DOHH2 (cell line): Measurements from ENCODE around the gene YEATS4.

Source experiments
- H3F3A ChIP-seq: fragments of 200-600 bp; sonication (generic), shearing (Covaris generic); 2 replicates; pipeline ENCODE4 v1.6.0; 2016; ENCODE audit warnings: antibody characterized with exemption, mild to moderate bottlenecking; ENCODE audit not compliant: control insufficient read depth, insufficient read depth
- H3K27ac ChIP-seq: fragments of 200-600 bp; sonication (generic); 2 replicates; pipeline ENCODE4 v1.5.1; 2014; ENCODE audit warnings: low read depth, mild to moderate bottlenecking, low read length, moderate library complexity
- H3K27me3 ChIP-seq: fragments of 200-600 bp; sonication (generic); 2 replicates; pipeline ENCODE4 v1.6.1; 2014; ENCODE audit warnings: mild to moderate bottlenecking, low read length, mixed read lengths; ENCODE audit not compliant: control insufficient read depth
- H3K36me3 ChIP-seq: fragments of 200-600 bp; sonication (generic); 2 replicates; pipeline ENCODE4 v1.6.1; 2014; ENCODE audit warnings: mild to moderate bottlenecking, low read length, moderate library complexity, mixed read lengths; ENCODE audit not compliant: control insufficient read depth
- H3K4me1 ChIP-seq: fragments of 200-600 bp; sonication (generic); 2 replicates; pipeline ENCODE4 v1.6.1; 2014; ENCODE audit warnings: mild to moderate bottlenecking, low read length, mixed read lengths; ENCODE audit not compliant: control insufficient read depth
- H3K4me2 ChIP-seq: fragments of 200-600 bp; sonication (generic); 2 replicates; pipeline ENCODE4 v1.6.0; 2014; ENCODE audit warnings: mild to moderate bottlenecking, low read length, moderate library complexity
- H3K4me3 ChIP-seq: fragments of 200-600 bp; sonication (generic); 2 replicates; pipeline ENCODE4 v1.5.1; 2014; ENCODE audit warnings: mild to moderate bottlenecking, low read length, mixed read lengths
- H3K79me2 ChIP-seq: fragments of 200-600 bp; sonication (generic); 2 replicates; pipeline ENCODE4 v1.6.1; 2014; ENCODE audit warnings: mild to moderate bottlenecking, low read length, mixed read lengths; ENCODE audit not compliant: control insufficient read depth
- H3K9me2 ChIP-seq: fragments of 200-600 bp; sonication (generic); replicated peaks from 2 replicates; pipeline ENCODE4 v1.6.1; 2014; ENCODE audit warnings: mild to moderate bottlenecking, low read length, mixed read lengths; ENCODE audit not compliant: control insufficient read depth
- H3K9me3 ChIP-seq: fragments of 200-600 bp; sonication (generic); 2 replicates; pipeline ENCODE4 v1.6.1; 2014; ENCODE audit warnings: antibody characterized with exemption, low read length, mixed read lengths; ENCODE audit not compliant: control insufficient read depth, insufficient read depth
- H4K20me1 ChIP-seq: fragments of 200-600 bp; sonication (generic); 2 replicates; pipeline ENCODE4 v1.6.0; 2014; ENCODE audit warnings: low read depth, mild to moderate bottlenecking, antibody characterized with exemption, low read length, moderate library complexity; ENCODE audit not compliant: control insufficient read depth, insufficient read depth
- CTCF ChIP-seq: fragments of 200-600 bp; sonication (generic); IDR thresholded peaks from one replicate; pipeline ENCODE4 v1.5.1; 2014; ENCODE audit warnings: antibody characterized with exemption, mild to moderate bottlenecking, low read depth, low read length; ENCODE audit not compliant: poor library complexity, severe bottlenecking
- EZH2phosphoT487 ChIP-seq: fragments of 200-600 bp; sonication (generic); IDR thresholded peaks from 2 replicates; pipeline ENCODE4 v1.6.1; 2017; ENCODE audit warnings: borderline replicate concordance, mild to moderate bottlenecking, antibody characterized with exemption, low read length, moderate library complexity, mixed read lengths

Gene YEATS4

GRCh38 chr12:69318225-69318624 is 41.3 kb upstream of the YEATS4 start:
- Histone ChIP-seq H3F3A (no peaks in the 10 kb centered on the region), H3K4me2 (no peak overlapping the region), H3K27me3 (no peaks in the 10 kb centered on the region), H3K9me3 (no peaks in the 10 kb centered on the region), H3K27ac (no peak overlapping the region), H3K9me2 (no peaks in the 10 kb centered on the region), H3K4me1 (peaks cover 13% of the 10 kb centered on the region), H3K4me3 (no peak overlapping the region), H3K79me2 (no peaks in the 10 kb centered on the region), H4K20me1 (no peaks in the 10 kb centered on the region), H3K36me3 (no peaks in the 10 kb centered on the region)
- TF ChIP-seq EZH2phosphoT487 = no peak
- no peak for TF ChIP-seq CTCF

GRCh38 chr12:69321351-69321750 is 38.2 kb upstream of the YEATS4 start:
- Histone ChIP-seq H3K4me2 (peak overlapping the region; percentile 41), H3F3A (no peaks in the 10 kb centered on the region), H3K4me1 (peaks cover 18% of the 10 kb centered on the region), H3K9me3 (no peaks in the 10 kb centered on the region), H3K4me3 (peak overlapping the region; percentile 42), H3K36me3 (no peaks in the 10 kb centered on the region), H3K79me2 (no peaks in the 10 kb centered on the region), H3K9me2 (no peaks in the 10 kb centered on the region), H3K27ac (no peak overlapping the region), H4K20me1 (no peaks in the 10 kb centered on the region), H3K27me3 (no peaks in the 10 kb centered on the region)
- TF ChIP-seq EZH2phosphoT487 = no peak
- no peak for TF ChIP-seq CTCF

- no peaks in the 10 kb centered on the region for H3K9me3 ChIP-seq
- H3K79me2 ChIP-seq = no peaks in the 10 kb centered on the region
- no peaks in the 10 kb centered on the region for H3K27me3 ChIP-seq
- no peaks in the 10 kb centered on the region for H4K20me1 ChIP-seq
- no peak overlapping the region for H3K27ac ChIP-seq
- H3K9me2 ChIP-seq = no peaks in the 10 kb centered on the region
- peaks cover 3% of the 10 kb centered on the region for H3F3A ChIP-seq
- no peak for TF ChIP-seq CTCF
- no peak overlapping the region for H3K4me2 ChIP-seq
- H3K4me1 ChIP-seq = peaks cover 33% of the 10 kb centered on the region
- H3K4me3 ChIP-seq = no peak overlapping the region
- H3K36me3 ChIP-seq = no peaks in the 10 kb centered on the region
These were observed 34.6 kb upstream of the YEATS4 start for GRCh38 chr12:69324797-69325466.
